ENCODE results near the gene SHISA5.

GRCh38 chr3:48434591-48435222 lies 69.3 kb downstream of the SHISA5 start:
- TF ChIP-seq TAF1 (conservative IDR thresholded peaks at IDR 0.05) (no peak), REST (IDR thresholded peaks at IDR 0.05) (no peak), CTCF (IDR thresholded peaks at IDR 0.05; ENCODE audit: low read depth, low read length, missing input control) (no peak), NR2F2 (IDR thresholded peaks at IDR 0.05) (no peak), GABPA (IDR thresholded peaks at IDR 0.05 in 1 of 2, conservative IDR thresholded peaks at IDR 0.05 in 1 of 2) (no peak), RAD21 (IDR thresholded peaks at IDR 0.05) (no peak)
